ENCODE data around the gene HAGHL.

Gene HAGHL

GRCh38 chr16:703406-703805 is 23.5 kb upstream of the HAGHL start:
- Histone ChIP-seq H3K4me1 (ENCODE audit: control insufficient read depth, insufficient read depth, low read length, poor library complexity, severe bottlenecking) (no peaks in the 10 kb centered on the region), H3K36me3 (ENCODE audit: control insufficient read depth, insufficient read depth, low read length) (no peaks in the 10 kb centered on the region), H3K4me3 (ENCODE audit: extremely low read depth, insufficient read depth, low read length, poor library complexity, severe bottlenecking) (no peak overlapping the region), H3K9me3 (ENCODE audit: control insufficient read depth, low read length) (no peaks in the 10 kb centered on the region), H3K27ac (ENCODE audit: low read depth, low read length, severe bottlenecking) (no peak overlapping the region)
- WGBS, 2 experiments (ENCODE audit: insufficient coverage in 2 of 2) = 78 to 83% methylated on average over 10 to 12 of the region's 12 CpGs

- Histone ChIP-seq H3K9me3 (ENCODE audit: control insufficient read depth, low read length) (no peaks in the 10 kb centered on the region), H3K4me3 (ENCODE audit: extremely low read depth, insufficient read depth, low read length, poor library complexity, severe bottlenecking) (no peak overlapping the region)
- 64 to 86% methylated on average over 2 to 7 of the region's 7 CpGs for WGBS, 2 experiments (ENCODE audit: insufficient coverage in 2 of 2)
Measured at GRCh38 chr16:704047-704446, 22.9 kb upstream of the HAGHL start.

GRCh38 chr16:704552-705380 is 22.1 kb upstream of the HAGHL start:
- H3K4me1 ChIP-seq (ENCODE audit: control insufficient read depth, insufficient read depth, low read length, poor library complexity, severe bottlenecking) = peaks cover 1% of the 10 kb centered on the region

More at GRCh38 chr16:704047-704446, 22.9 kb upstream of the HAGHL start:
- Histone ChIP-seq H3K4me1 (ENCODE audit: control insufficient read depth, insufficient read depth, low read length, poor library complexity, severe bottlenecking) (no peaks in the 10 kb centered on the region), H3K27ac (ENCODE audit: low read depth, low read length, severe bottlenecking) (no peak overlapping the region), H3K36me3 (ENCODE audit: control insufficient read depth, insufficient read depth, low read length) (no peaks in the 10 kb centered on the region)

GRCh38 chr16:705431-706188 is 21.3 kb upstream of the HAGHL start, which contains the start of gene FBXL16:
Gene FBXL16, minus strand, starts transcription at chr16:705801. Its CDS starts 8,396 bp downstream, at chr16:697405.
- Histone ChIP-seq H3K4me1 (ENCODE audit: control insufficient read depth, insufficient read depth, low read length, poor library complexity, severe bottlenecking) (peaks cover 9% of the 10 kb centered on the region), H3K27ac (ENCODE audit: low read depth, low read length, severe bottlenecking) (no peak within 1 kb of the TSS), H3K4me3 (ENCODE audit: extremely low read depth, insufficient read depth, low read length, poor library complexity, severe bottlenecking) (peak within 1 kb of the TSS; percentile 14), H3K9me3 (ENCODE audit: control insufficient read depth, low read length) (no peaks in the 10 kb centered on the region), H3K36me3 (ENCODE audit: control insufficient read depth, insufficient read depth, low read length) (no peaks in the 10 kb centered on the region)
- 1% methylated on average over 31 to 60 of the region's 115 CpGs for WGBS, 2 experiments (ENCODE audit: insufficient coverage in 2 of 2)

More at GRCh38 chr16:704552-705380, 22.1 kb upstream of the HAGHL start:
- Histone ChIP-seq H3K4me3 (ENCODE audit: extremely low read depth, insufficient read depth, low read length, poor library complexity, severe bottlenecking) (peak overlapping the region; percentile 12), H3K36me3 (ENCODE audit: control insufficient read depth, insufficient read depth, low read length) (no peaks in the 10 kb centered on the region), H3K9me3 (ENCODE audit: control insufficient read depth, low read length) (no peaks in the 10 kb centered on the region), H3K27ac (ENCODE audit: low read depth, low read length, severe bottlenecking) (no peak overlapping the region)
- WGBS, 2 experiments (ENCODE audit: insufficient coverage in 2 of 2) = 20 to 25% methylated on average over 39 to 47 of the region's 50 CpGs

- no peaks in the 10 kb centered on the region for H3K9me3 ChIP-seq (ENCODE audit: control insufficient read depth, low read length)
- H3K4me1 ChIP-seq (ENCODE audit: control insufficient read depth, insufficient read depth, low read length, poor library complexity, severe bottlenecking) = peaks cover 11% of the 10 kb centered on the region
- H3K27ac ChIP-seq (ENCODE audit: low read depth, low read length, severe bottlenecking) = no peak overlapping the region
- 6 to 8% methylated on average over 28 to 45 of the region's 49 CpGs for WGBS, 2 experiments (ENCODE audit: insufficient coverage in 2 of 2)
- H3K4me3 ChIP-seq (ENCODE audit: extremely low read depth, insufficient read depth, low read length, poor library complexity, severe bottlenecking) = no peak overlapping the region
- no peaks in the 10 kb centered on the region for H3K36me3 ChIP-seq (ENCODE audit: control insufficient read depth, insufficient read depth, low read length)
Measured at GRCh38 chr16:706189-707061, 20.5 kb upstream of the HAGHL start.

GRCh38 chr16:707062-707538 is 19.8 kb upstream of the HAGHL start:
- no peak overlapping the region for H3K4me3 ChIP-seq (ENCODE audit: extremely low read depth, insufficient read depth, low read length, poor library complexity, severe bottlenecking)
- no peaks in the 10 kb centered on the region for H3K9me3 ChIP-seq (ENCODE audit: control insufficient read depth, low read length)
- 36 to 46% methylated on average over 12 to 14 of the region's 14 CpGs for WGBS, 2 experiments (ENCODE audit: insufficient coverage in 2 of 2)
- H3K4me1 ChIP-seq (ENCODE audit: control insufficient read depth, insufficient read depth, low read length, poor library complexity, severe bottlenecking) = peaks cover 11% of the 10 kb centered on the region
- no peaks in the 10 kb centered on the region for H3K36me3 ChIP-seq (ENCODE audit: control insufficient read depth, insufficient read depth, low read length)
- H3K27ac ChIP-seq (ENCODE audit: low read depth, low read length, severe bottlenecking) = no peak overlapping the region

GRCh38 chr16:708019-708418 is 18.9 kb upstream of the HAGHL start:
- 49 to 56% methylated on average over 3 of the region's 3 CpGs for WGBS, 2 experiments (ENCODE audit: insufficient coverage in 2 of 2)
- no peak overlapping the region for H3K4me3 ChIP-seq (ENCODE audit: extremely low read depth, insufficient read depth, low read length, poor library complexity, severe bottlenecking)
- H3K4me1 ChIP-seq (ENCODE audit: control insufficient read depth, insufficient read depth, low read length, poor library complexity, severe bottlenecking) = peaks cover 11% of the 10 kb centered on the region
- H3K27ac ChIP-seq (ENCODE audit: low read depth, low read length, severe bottlenecking) = no peak overlapping the region
- no peaks in the 10 kb centered on the region for H3K36me3 ChIP-seq (ENCODE audit: control insufficient read depth, insufficient read depth, low read length)
- H3K9me3 ChIP-seq (ENCODE audit: control insufficient read depth, low read length) = no peaks in the 10 kb centered on the region

GRCh38 chr16:708959-709358 is 17.9 kb upstream of the HAGHL start:
- Histone ChIP-seq H3K9me3 (ENCODE audit: control insufficient read depth, low read length) (no peaks in the 10 kb centered on the region), H3K36me3 (ENCODE audit: control insufficient read depth, insufficient read depth, low read length) (no peaks in the 10 kb centered on the region), H3K4me3 (ENCODE audit: extremely low read depth, insufficient read depth, low read length, poor library complexity, severe bottlenecking) (no peak overlapping the region), H3K4me1 (ENCODE audit: control insufficient read depth, insufficient read depth, low read length, poor library complexity, severe bottlenecking) (peaks cover 11% of the 10 kb centered on the region), H3K27ac (ENCODE audit: low read depth, low read length, severe bottlenecking) (no peak overlapping the region)
- WGBS, 2 experiments (ENCODE audit: insufficient coverage in 2 of 2) = 73 to 78% methylated on average over 2 of the region's 4 CpGs

GRCh38 chr16:709566-710499 is 17.1 kb upstream of the HAGHL start:
- no peaks in the 10 kb centered on the region for H3K9me3 ChIP-seq (ENCODE audit: control insufficient read depth, low read length)
- no peaks in the 10 kb centered on the region for H3K36me3 ChIP-seq (ENCODE audit: control insufficient read depth, insufficient read depth, low read length)
- H3K4me1 ChIP-seq (ENCODE audit: control insufficient read depth, insufficient read depth, low read length, poor library complexity, severe bottlenecking) = peaks cover 11% of the 10 kb centered on the region
- no peak overlapping the region for H3K4me3 ChIP-seq (ENCODE audit: extremely low read depth, insufficient read depth, low read length, poor library complexity, severe bottlenecking)
- WGBS, 2 experiments (ENCODE audit: insufficient coverage in 2 of 2) = 35 to 40% methylated on average over 20 to 29 of the region's 30 CpGs
- H3K27ac ChIP-seq (ENCODE audit: low read depth, low read length, severe bottlenecking) = peak overlapping the region; percentile 79
